Stimulated activated CD4-positive, alpha-beta T cell treated with anti-CD3 and anti-CD28 coated beads, Interleukin-12 subunit alpha, Interleukin-12 subunit beta, amount 100 ng/mL, for 48 hours (primary cell): ENCODE results near the gene PDZD4.

Source experiments
- DNase-seq, 3 donors: peaks; one replicate each; pipeline ENCODE4 v3.0.0-alpha.2; 2020; ENCODE audit warnings: low read depth in 2 of 3, low spot score in 1 of 3

The PDZD4 gene

GRCh38 chrX:153773741-153774575, 56.4 kb downstream of the PDZD4 start:
- DNase-seq, result no peak

- no peak for DNase-seq
Measured at GRCh38 chrX:153773218-153773611, 57.1 kb downstream of the PDZD4 start.

GRCh38 chrX:153772316-153773217, 57.8 kb downstream of the PDZD4 start:
- no peak for DNase-seq

- DNase-seq, result no peak
Measured at GRCh38 chrX:153771415-153772315, 58.7 kb downstream of the PDZD4 start.

GRCh38 chrX:153770601-153771414, 59.5 kb downstream of the PDZD4 start:
- DNase-seq, result no peak

GRCh38 chrX:153769865-153770600, 60.3 kb downstream of the PDZD4 start:
- no peak for DNase-seq

GRCh38 chrX:153769158-153769864, 61.0 kb downstream of the PDZD4 start:
- no peak for DNase-seq

GRCh38 chrX:153768311-153769157, 61.8 kb downstream of the PDZD4 start:
- no peak for DNase-seq

- DNase-seq, result no peak
Measured at GRCh38 chrX:153767674-153768055, 62.7 kb downstream of the PDZD4 start.

GRCh38 chrX:153766871-153767673, 63.3 kb downstream of the PDZD4 start:
- no peak for DNase-seq

GRCh38 chrX:153766098-153766817, 64.1 kb downstream of the PDZD4 start:
- peak in 1 of 3 donors; percentile 16 for DNase-seq

- no peak for DNase-seq
Measured at GRCh38 chrX:153765138-153766079, 64.9 kb downstream of the PDZD4 start.

- DNase-seq, result no peak
Measured at GRCh38 chrX:153764786-153765137, 65.6 kb downstream of the PDZD4 start.

GRCh38 chrX:153763989-153764755, 66.2 kb downstream of the PDZD4 start, which contains the start of gene PLXNB3:
TSS of gene PLXNB3 (plus strand) at chrX:153764249. CDS start at chrX:153765536, 1,287 bp downstream.
- peak; percentile 43 to 69 (median 55) for DNase-seq
